Karpas-422 (cell line): ENCODE measurements around the gene ZBTB3. TPM values are rescaled to one million over a fixed set of nuclear protein-coding genes. Genes with fewer than 3 reads are reported as not detected.
A peak's percentile ranks its signal among the peaks of the same experiment; 100 is the strongest.
"Not testable (repeated sequence)": the region's sequence is repeated elsewhere in the genome, so short reads cannot be mapped to it uniquely, and the experiment has no call there.

Source experiments
- DNase-seq: peaks from one replicate; pipeline ENCODE4 v3.0.0-alpha.2; 2015
- H2AFZ ChIP-seq: fragments of 200-600 bp; sonication (generic); 2 replicates; pipeline ENCODE4 v1.6.1; 2014; ENCODE audit warnings: antibody characterized with exemption, low read length, mixed read lengths
- H3K27ac ChIP-seq: fragments of 200-600 bp; sonication (generic); 2 replicates; pipeline ENCODE4 v1.5.1; 2014; ENCODE audit warnings: mild to moderate bottlenecking, low read length, moderate library complexity
- H3K27me3 ChIP-seq: fragments of 200-600 bp; sonication (generic); 2 replicates; pipeline ENCODE4 v1.6.1; 2014; ENCODE audit warnings: low read length, mixed read lengths
- H3K36me3 ChIP-seq: fragments of 200-600 bp; sonication (generic); 2 replicates; pipeline ENCODE4 v1.6.1; 2014; ENCODE audit warnings: low read length, mixed read lengths; ENCODE audit not compliant: insufficient read depth
- H3K4me1 ChIP-seq: fragments of 200-600 bp; sonication (generic); 2 replicates; pipeline ENCODE4 v1.6.1; 2014; ENCODE audit warnings: mild to moderate bottlenecking, low read length, mixed read lengths
- H3K4me2 ChIP-seq: fragments of 200-600 bp; sonication (generic); 2 replicates; pipeline ENCODE4 v1.6.1; 2014; ENCODE audit warnings: low read length, low read depth, mild to moderate bottlenecking; ENCODE audit not compliant: poor library complexity, severe bottlenecking
- H3K4me3 ChIP-seq: fragments of 200-600 bp; sonication (generic); 2 replicates; pipeline ENCODE4 v1.5.1; 2014; ENCODE audit warnings: mild to moderate bottlenecking, antibody characterized with exemption, low read length, mixed read lengths
- H3K79me2 ChIP-seq: fragments of 200-600 bp; sonication (generic); 2 replicates; pipeline ENCODE4 v1.6.1; 2014; ENCODE audit warnings: mild to moderate bottlenecking, low read length, mixed read lengths
- H3K9ac ChIP-seq: fragments of 200-600 bp; sonication (generic); 2 replicates; pipeline ENCODE4 v1.6.0; 2014; ENCODE audit warnings: low read length
- H3K9me2 ChIP-seq: fragments of 200-600 bp; sonication (generic), shearing (Covaris generic); replicated peaks from 2 replicates; pipeline ENCODE4 v1.6.0; 2014; ENCODE audit warnings: mild to moderate bottlenecking, low read length, moderate library complexity; ENCODE audit not compliant: insufficient read depth
- H3K9me3 ChIP-seq: fragments of 300-700, 200-600 bp; sonication (generic); 2 replicates; pipeline ENCODE4 v1.6.1; 2014; ENCODE audit warnings: low read length, mixed read lengths
- H4K20me1 ChIP-seq: fragments of 200-600 bp; sonication (generic); 2 replicates; pipeline ENCODE4 v1.6.1; 2014; ENCODE audit warnings: mild to moderate bottlenecking, antibody characterized with exemption, low read length, low read depth; ENCODE audit not compliant: insufficient read depth
- total RNA-seq: library from RNA; depleted of rRNA; stranded (reverse); fragments of >200 nt; shearing (Covaris generic); gene quantifications from 2 replicates; pipeline ENCODE4 v1.2.3, GENCODE V29; 2014; ENCODE audit warnings: low replicate concordance

The ZBTB3 gene
- total RNA-seq, 1 experiment from 2014 or later, result 5.3 TPM

- Histone ChIP-seq H3K27ac (no peak overlapping the region), H3K4me2 (no peak overlapping the region), H3K27me3 (no peaks in the 10 kb centered on the region), H3K9ac (no peak overlapping the region), H3K4me3 (no peak overlapping the region), H3K79me2 (peaks cover 28% of the 10 kb centered on the region), H3K4me1 (peaks cover 28% of the 10 kb centered on the region), H3K9me3 (no peaks in the 10 kb centered on the region), H3K36me3 (no peaks in the 10 kb centered on the region), H3K9me2 (no peaks in the 10 kb centered on the region), H2AFZ (no peak overlapping the region), H4K20me1 (no peaks in the 10 kb centered on the region)
- DNase-seq, result no peak
Observed at GRCh38 chr11:62774407-62774806, 20.4 kb upstream of the ZBTB3 start.

DNA sequence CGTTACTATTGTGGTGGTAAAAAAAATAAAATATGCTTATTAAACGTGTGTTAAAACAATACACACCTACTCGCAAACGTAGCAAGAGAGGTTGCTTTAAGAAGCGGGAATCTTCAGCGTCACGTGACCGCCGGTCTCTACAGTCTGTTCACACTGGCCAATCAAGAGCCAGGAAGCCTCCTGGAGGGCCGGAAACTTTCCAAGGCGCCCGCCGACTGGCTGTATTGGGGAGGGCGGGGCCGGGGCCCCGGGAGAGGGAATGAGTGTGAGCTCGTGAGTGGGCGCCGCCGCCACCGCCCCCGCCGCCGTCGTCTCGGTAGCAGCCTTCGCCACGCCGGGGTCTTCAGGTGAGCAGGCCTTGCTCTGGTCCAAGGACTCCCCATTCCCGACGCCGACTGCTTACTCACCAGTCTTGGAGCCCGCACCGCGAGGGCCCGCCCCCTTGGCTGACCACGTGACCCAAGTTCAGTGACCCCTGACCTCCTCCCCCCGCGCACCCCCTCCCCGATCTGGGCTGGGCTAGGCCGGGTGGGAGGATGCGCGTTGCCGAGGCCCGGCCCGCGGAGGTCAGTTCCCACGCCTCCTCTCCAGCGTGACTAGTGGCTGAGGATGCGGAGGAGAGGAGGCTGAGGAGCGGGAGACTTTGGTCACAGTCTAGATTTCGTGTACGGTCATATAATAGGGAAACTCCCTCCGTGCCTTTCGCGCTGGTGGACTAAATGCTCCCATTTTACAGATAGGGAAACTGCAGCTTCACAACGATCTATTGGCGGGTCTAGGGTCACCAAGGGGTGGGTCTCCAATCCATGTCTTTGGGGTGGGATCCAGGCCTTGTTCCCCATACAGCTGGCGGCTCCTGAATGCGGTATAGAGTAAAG lies 17.4 kb upstream of the ZBTB3 start, which contains the start of gene TAF6L:
Gene TAF6L (plus strand): TSS at position 253 of the 878 bp plus-strand sequence. CDS start 4,388 bp downstream, outside the sequence.
- peak; percentile 97 for DNase-seq
- peak within 1 kb of the TSS; percentile 98 for H3K4me3 ChIP-seq

GRCh38 chr11:62770778-62771143 lies 16.8 kb upstream of the ZBTB3 start:
- H3K79me2 ChIP-seq, result peaks cover 28% of the 10 kb centered on the region
- peak overlapping the region; percentile 98 for H3K4me3 ChIP-seq
- H3K9me2 ChIP-seq, result no peaks in the 10 kb centered on the region
- H4K20me1 ChIP-seq, result no peaks in the 10 kb centered on the region
- 0 out of 2 replicates have a peak, but pooled peaks cover 4% of the 10 kb centered on the region for H3K36me3 ChIP-seq
- peak overlapping the region; percentile 85; the same call in 1 of the 2 replicates for H2AFZ ChIP-seq
- peaks cover 28% of the 10 kb centered on the region for H3K4me1 ChIP-seq
- DNase-seq, result peak; percentile 62
- peak overlapping the region; percentile 98 for H3K4me2 ChIP-seq
- H3K9ac ChIP-seq, result peak overlapping the region; percentile 90
- H3K27me3 ChIP-seq, result no peaks in the 10 kb centered on the region
- H3K9me3 ChIP-seq, result no peaks in the 10 kb centered on the region
- H3K27ac ChIP-seq, result peak overlapping the region; percentile 62

More for the DNA sequence above, 17.4 kb upstream of the ZBTB3 start, which contains the start of gene TAF6L:
- Histone ChIP-seq H3K27me3 (no peaks in the 10 kb centered on the region), H2AFZ (peak within 1 kb of the TSS; percentile 94), H4K20me1 (no peaks in the 10 kb centered on the region), H3K36me3 (no peaks in the 10 kb centered on the region), H3K9me3 (no peaks in the 10 kb centered on the region), H3K4me1 (peaks cover 28% of the 10 kb centered on the region), H3K79me2 (peaks cover 28% of the 10 kb centered on the region), H3K9ac (peak within 1 kb of the TSS; percentile 90), H3K27ac (peak within 1 kb of the TSS; percentile 62), H3K4me2 (peak within 1 kb of the TSS; percentile 98), H3K9me2 (no peaks in the 10 kb centered on the region)

DNA sequence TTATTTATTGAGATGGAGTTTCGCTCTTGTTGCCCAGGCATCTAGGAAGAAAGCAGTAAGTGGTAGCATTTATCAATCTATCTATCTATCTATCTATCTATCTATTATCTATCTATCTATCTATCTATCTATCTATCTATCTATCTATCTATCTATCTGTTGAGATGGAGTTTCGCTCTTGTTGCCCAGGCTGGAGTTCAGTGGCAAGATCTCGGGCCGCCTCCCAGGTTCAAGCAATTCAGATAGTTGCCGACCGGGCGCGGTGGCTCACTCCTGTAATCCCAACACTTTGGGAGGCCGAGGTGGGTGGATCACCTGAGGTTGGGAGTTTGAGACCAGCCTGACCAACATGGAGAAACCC lies 6.9 kb upstream of the ZBTB3 start:
- not testable (repeated sequence) for H3K27me3 ChIP-seq, H3K27ac ChIP-seq, H4K20me1 ChIP-seq, H2AFZ ChIP-seq, H3K36me3 ChIP-seq, H3K9me2 ChIP-seq, H3K9me3 ChIP-seq, DNase-seq
- Histone ChIP-seq H3K4me3 (peak overlapping the region; percentile 31; the same call in 1 of the 2 replicates), H3K4me1 (peaks cover 17% of the 10 kb centered on the region), H3K9ac (peak overlapping the region; percentile 87; the same call in 1 of the 2 replicates), H3K4me2 (peak overlapping the region; percentile 77), H3K79me2 (peaks cover 18% of the 10 kb centered on the region)

DNA sequence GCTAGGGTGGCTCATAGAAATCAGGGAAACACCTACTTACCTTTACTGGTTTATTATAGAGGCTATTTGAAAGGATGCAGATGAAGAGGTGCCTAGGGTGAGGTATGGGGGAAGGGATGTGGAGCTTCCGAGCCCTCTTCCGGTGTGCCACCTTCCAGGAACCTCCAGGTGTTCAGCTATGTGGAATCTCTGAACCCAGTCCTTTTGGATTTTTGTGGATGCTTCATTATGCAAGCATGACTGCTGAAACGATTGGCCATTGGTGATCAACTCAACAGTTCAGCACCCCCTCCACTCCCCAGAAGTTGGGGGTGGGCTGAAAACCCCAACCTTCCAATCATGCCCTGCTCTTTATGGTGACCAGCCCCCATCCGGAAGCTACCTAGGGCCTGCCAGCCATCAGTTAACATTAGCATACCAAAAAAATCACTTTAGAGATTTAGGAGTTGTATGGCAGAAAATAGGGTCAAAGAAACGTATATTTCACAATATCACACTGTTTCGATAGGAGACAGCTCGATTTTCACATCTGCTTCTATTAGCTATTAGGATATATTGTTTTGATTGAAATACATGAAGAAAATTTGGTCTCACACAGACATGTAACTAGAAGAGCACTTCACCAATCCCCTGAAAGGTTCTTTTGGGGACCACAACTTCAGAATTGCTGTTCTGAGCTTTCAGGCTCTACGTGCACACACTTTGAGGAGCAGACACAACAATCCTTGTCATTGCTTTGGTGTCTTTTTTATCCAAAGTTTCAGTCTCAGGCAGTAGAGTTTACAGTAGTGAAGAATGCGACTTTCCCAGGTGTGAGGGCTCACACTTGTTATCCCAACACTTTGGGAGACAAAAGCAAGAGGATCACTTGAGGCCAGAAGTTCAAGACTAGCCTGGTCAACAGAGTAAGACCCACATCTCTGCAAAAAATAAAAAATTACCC lies 4.2 kb upstream of the ZBTB3 start:
- no peaks in the 10 kb centered on the region for H3K9me2 ChIP-seq
- peaks cover 19% of the 10 kb centered on the region for H3K79me2 ChIP-seq
- peaks cover 29% of the 10 kb centered on the region for H3K4me1 ChIP-seq
- DNase-seq, result no peak
- no peak overlapping the region for H3K4me2 ChIP-seq
- no peaks in the 10 kb centered on the region for H3K27me3 ChIP-seq
- H2AFZ ChIP-seq, result no peak overlapping the region
- no peak overlapping the region for H3K9ac ChIP-seq
- no peak overlapping the region for H3K4me3 ChIP-seq
- no peaks in the 10 kb centered on the region for H4K20me1 ChIP-seq
- peaks cover 3% of the 10 kb centered on the region; the same call in 1 of the 2 replicates for H3K36me3 ChIP-seq
- H3K27ac ChIP-seq, result no peak overlapping the region
- no peaks in the 10 kb centered on the region for H3K9me3 ChIP-seq

DNA sequence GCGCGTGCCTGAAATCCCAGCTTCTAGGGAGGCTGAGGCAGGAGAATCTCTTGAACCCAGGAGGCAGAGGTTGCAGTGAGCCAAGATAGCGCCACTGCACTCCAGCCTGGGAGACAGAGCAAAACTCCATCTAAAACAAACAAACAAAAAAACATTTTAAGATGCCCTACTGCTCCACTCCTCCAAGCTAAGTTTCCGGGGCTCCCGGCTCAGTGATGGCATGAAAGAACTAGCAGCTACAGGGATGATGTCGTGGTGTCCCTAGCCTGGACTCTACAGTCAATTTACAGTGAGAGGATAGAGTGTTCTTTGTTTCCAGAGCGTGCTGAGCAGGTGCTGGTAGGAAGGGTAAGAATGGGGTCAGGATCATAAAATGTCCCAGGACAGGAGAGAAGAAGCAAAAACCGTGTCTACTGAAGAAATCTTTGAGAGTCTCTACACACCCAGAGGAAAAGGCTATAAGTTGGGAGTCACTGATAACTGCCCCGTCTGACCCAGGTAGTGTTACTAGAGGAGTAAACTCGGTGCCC lies 1.2 kb upstream of the ZBTB3 start:
- no peak for DNase-seq
- Histone ChIP-seq H2AFZ (no peak overlapping the region), H3K27ac (no peak overlapping the region), H3K27me3 (no peaks in the 10 kb centered on the region), H3K4me3 (no peak overlapping the region; the same call in 1 of the 2 replicates), H3K9me3 (no peaks in the 10 kb centered on the region), H3K79me2 (peaks cover 17% of the 10 kb centered on the region), H3K9ac (no peak overlapping the region; the same call in 1 of the 2 replicates), H3K4me1 (peaks cover 20% of the 10 kb centered on the region), H3K4me2 (peak overlapping the region; percentile 66), H3K9me2 (no peaks in the 10 kb centered on the region), H4K20me1 (no peaks in the 10 kb centered on the region), H3K36me3 (no peaks in the 10 kb centered on the region)

DNA sequence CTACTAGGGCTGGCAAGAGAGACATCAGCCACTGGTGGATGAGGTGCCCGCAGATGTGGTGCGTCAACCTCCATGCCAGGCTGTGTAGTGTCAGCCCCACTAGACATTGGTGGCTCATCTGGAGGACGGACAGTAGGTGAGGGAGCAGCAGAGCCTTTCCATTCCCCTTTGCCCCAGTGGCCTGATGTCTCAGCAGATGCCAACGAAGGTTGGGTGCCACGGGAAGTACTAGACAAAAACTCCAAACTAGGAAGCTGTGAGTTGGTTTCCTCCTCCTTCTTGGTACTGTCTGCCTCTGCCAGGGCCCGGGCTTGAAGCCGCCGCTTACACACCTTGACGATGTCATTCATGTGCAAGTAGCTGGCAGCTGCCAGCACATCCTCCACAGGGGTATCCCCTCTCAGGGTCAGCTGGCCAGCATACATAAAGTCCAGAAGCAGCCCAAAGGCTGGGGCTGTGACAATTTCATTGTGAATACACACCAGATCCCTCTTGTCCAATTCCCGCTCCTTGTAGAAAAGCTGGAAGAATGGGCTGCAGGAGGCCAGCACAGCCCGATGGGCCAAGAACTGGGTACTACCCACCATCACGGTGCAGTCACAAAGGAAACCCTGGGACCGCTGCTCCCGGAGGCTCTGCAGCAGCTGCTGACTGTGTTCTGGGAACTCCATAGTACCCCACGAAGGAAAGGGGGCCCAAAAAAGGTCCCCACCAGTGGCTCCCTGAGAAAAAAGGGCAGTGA lies 795 bp downstream of the ZBTB3 start:
- Histone ChIP-seq H3K9me3 (no peaks in the 10 kb centered on the region), H2AFZ (no peak overlapping the region), H3K79me2 (peaks cover 17% of the 10 kb centered on the region), H3K9ac (peak overlapping the region; percentile 87), H3K36me3 (no peaks in the 10 kb centered on the region), H3K4me3 (peak overlapping the region; percentile 84), H3K27ac (no peak overlapping the region), H3K27me3 (no peaks in the 10 kb centered on the region), H3K4me2 (peak overlapping the region; percentile 65), H3K9me2 (no peaks in the 10 kb centered on the region), H4K20me1 (no peaks in the 10 kb centered on the region), H3K4me1 (peaks cover 17% of the 10 kb centered on the region)
- DNase-seq, result no peak
